Measurements from ENCODE around the gene PRTFDC1. TPM values are rescaled to one million over a fixed set of nuclear protein-coding genes. Genes with fewer than 3 reads are reported as not detected.

The PRTFDC1 gene
- total RNA-seq, 1 experiment from 2014 or later = 22.7 TPM

DNA sequence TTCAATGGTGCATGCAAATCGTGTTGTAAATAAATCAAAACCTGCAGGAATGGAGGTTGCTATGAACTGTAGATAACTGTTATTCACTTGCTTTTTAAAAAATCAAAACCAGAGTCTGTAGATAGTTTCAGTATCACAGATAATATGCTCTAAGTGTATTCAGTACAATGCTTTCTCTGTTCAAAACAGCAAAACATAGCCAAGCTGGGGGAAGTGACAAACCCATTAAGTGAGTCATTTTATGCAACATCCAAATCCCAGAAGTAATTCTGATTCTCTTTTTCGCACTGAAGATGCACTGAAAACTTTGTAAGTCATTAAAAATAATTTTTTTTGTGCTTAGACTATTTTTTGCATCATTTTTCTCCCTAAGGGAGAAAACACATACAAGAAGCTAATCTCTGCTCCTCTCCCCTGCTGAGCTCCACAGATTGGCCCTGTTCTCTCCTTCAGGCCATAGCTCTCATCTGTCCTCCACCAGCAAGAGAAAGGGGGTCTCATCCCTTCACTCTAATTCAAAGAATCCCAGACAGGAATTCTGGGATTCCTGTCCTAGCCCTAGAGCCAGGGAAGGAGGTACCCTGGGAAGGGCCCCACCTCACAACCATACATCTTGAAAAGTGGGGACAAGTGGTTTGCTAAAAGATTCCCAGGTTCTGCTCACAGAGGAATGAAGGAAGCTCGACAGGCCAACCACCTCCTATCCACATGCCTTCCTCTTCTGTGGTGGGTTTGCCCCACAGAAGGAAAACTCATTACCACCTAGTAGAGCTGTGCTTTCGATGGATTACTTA is 4.9 kb downstream of the PRTFDC1 start:
- Mint-ChIP-seq H3K9me3 (ENCODE audit: low read depth, unreplicated experiment) (peaks cover 2% of the 10 kb centered on the region), H3K4me3 (ENCODE audit: low read depth, unreplicated experiment) (no peak overlapping the region), H3K4me1 (ENCODE audit: low read depth, unreplicated experiment) (peaks cover 44% of the 10 kb centered on the region), H3K27ac (ENCODE audit: unreplicated experiment) (peak overlapping the region; percentile 6), H3K36me3 (ENCODE audit: insufficient read depth, unreplicated experiment) (peaks cover 8% of the 10 kb centered on the region), H3K27me3 (ENCODE audit: unreplicated experiment) (no peaks in the 10 kb centered on the region)
- intact Hi-C loops (cut with micrococcal nuclease; ENCODE audit: unreplicated experiment) = no loop called here
- BruUV-seq (replicated peaks) = no TSS peak
- CTCF ChIA-PET = interaction anchor here (0.6 to 1.5 kb wide), 3 partner anchors 23 to 225 kb away, joined by 3 to 5 read pairs (median 3); no protein-coding TSS in a partner anchor
- no peak for DNase-seq
- TF ChIP-seq, protein P1, sequence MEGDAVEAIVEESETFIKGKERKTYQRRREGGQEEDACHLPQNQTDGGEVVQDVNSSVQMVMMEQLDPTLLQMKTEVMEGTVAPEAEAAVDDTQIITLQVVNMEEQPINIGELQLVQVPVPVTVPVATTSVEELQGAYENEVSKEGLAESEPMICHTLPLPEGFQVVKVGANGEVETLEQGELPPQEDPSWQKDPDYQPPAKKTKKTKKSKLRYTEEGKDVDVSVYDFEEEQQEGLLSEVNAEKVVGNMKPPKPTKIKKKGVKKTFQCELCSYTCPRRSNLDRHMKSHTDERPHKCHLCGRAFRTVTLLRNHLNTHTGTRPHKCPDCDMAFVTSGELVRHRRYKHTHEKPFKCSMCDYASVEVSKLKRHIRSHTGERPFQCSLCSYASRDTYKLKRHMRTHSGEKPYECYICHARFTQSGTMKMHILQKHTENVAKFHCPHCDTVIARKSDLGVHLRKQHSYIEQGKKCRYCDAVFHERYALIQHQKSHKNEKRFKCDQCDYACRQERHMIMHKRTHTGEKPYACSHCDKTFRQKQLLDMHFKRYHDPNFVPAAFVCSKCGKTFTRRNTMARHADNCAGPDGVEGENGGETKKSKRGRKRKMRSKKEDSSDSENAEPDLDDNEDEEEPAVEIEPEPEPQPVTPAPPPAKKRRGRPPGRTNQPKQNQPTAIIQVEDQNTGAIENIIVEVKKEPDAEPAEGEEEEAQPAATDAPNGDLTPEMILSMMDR (IDR thresholded peaks at IDR 0.05; ENCODE audit: unreplicated experiment) = no peak

GRCh38 chr10:24944512-24945255 is 7.7 kb downstream of the PRTFDC1 start:
- peak; percentile 57 for DNase-seq
- Mint-ChIP-seq H3K4me1 (ENCODE audit: low read depth, unreplicated experiment) (peaks cover 29% of the 10 kb centered on the region), H3K27ac (ENCODE audit: unreplicated experiment) (peak overlapping the region; percentile 13), H3K27me3 (ENCODE audit: unreplicated experiment) (no peaks in the 10 kb centered on the region), H3K4me3 (ENCODE audit: low read depth, unreplicated experiment) (no peak overlapping the region), H3K36me3 (ENCODE audit: insufficient read depth, unreplicated experiment) (no peaks in the 10 kb centered on the region), H3K9me3 (ENCODE audit: low read depth, unreplicated experiment) (peaks cover 2% of the 10 kb centered on the region)
- TF ChIP-seq, protein P1 (IDR thresholded peaks at IDR 0.05; ENCODE audit: unreplicated experiment) = no peak
- intact Hi-C loops (cut with micrococcal nuclease; ENCODE audit: unreplicated experiment) = no loop called here
- no TSS peak for BruUV-seq (replicated peaks)
- CTCF ChIA-PET = interaction anchor here (0.8 to 1.3 kb wide), 3 partner anchors 36 to 302 kb away, joined by 3 to 5 read pairs (median 4); no protein-coding TSS in a partner anchor

DNA sequence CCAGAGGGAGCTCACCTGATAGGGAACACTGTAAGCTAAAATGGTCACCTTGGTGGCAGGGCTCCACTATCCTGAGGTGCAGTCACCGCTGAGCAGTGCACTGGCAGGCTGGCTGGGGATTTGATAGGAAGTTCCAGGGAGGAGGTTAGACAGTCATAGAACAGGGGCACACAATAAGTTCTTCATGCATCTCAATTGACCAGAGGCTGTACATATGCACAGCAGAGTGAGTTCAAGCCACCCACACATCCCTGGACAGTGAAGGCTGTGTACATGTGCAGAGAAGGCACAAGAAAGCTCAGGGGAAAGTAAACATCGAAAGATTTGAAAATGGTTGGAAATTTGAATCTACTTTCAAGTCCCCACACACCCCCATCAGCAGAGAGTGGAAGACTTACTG is 13.9 kb downstream of the PRTFDC1 start:
- H3K27me3 Mint-ChIP-seq (ENCODE audit: unreplicated experiment) = no peaks in the 10 kb centered on the region
- TF ChIP-seq, protein P1 (IDR thresholded peaks at IDR 0.05; ENCODE audit: unreplicated experiment) = no peak
- no peak overlapping the region for H3K4me3 Mint-ChIP-seq (ENCODE audit: low read depth, unreplicated experiment)
- H3K9me3 Mint-ChIP-seq (ENCODE audit: low read depth, unreplicated experiment) = no peaks in the 10 kb centered on the region
- intact Hi-C loops (cut with micrococcal nuclease; ENCODE audit: unreplicated experiment) = no loop called here
- no peaks in the 10 kb centered on the region for H3K36me3 Mint-ChIP-seq (ENCODE audit: insufficient read depth, unreplicated experiment)
- H3K27ac Mint-ChIP-seq (ENCODE audit: unreplicated experiment) = no peak overlapping the region
- CTCF ChIA-PET = no interaction called here
- DNase-seq = no peak
- no peaks in the 10 kb centered on the region for H3K4me1 Mint-ChIP-seq (ENCODE audit: low read depth, unreplicated experiment)
- no TSS peak for BruUV-seq (replicated peaks)

GRCh38 chr10:24938076-24938475 is 14.3 kb downstream of the PRTFDC1 start:
- no peaks in the 10 kb centered on the region for H3K4me1 Mint-ChIP-seq (ENCODE audit: low read depth, unreplicated experiment)
- BruUV-seq (replicated peaks) = no TSS peak
- no peaks in the 10 kb centered on the region for H3K9me3 Mint-ChIP-seq (ENCODE audit: low read depth, unreplicated experiment)
- intact Hi-C loops (cut with micrococcal nuclease; ENCODE audit: unreplicated experiment) = no loop called here
- CTCF ChIA-PET = no interaction called here
- H3K4me3 Mint-ChIP-seq (ENCODE audit: low read depth, unreplicated experiment) = no peak overlapping the region
- no peaks in the 10 kb centered on the region for H3K36me3 Mint-ChIP-seq (ENCODE audit: insufficient read depth, unreplicated experiment)
- no peak overlapping the region for H3K27ac Mint-ChIP-seq (ENCODE audit: unreplicated experiment)
- DNase-seq = no peak
- no peaks in the 10 kb centered on the region for H3K27me3 Mint-ChIP-seq (ENCODE audit: unreplicated experiment)
- TF ChIP-seq, protein P1 (IDR thresholded peaks at IDR 0.05; ENCODE audit: unreplicated experiment) = no peak
